DMS 273 (cell line): Measurements from ENCODE around the gene RNASE2.
"Not testable (repeated sequence)": the region's sequence is repeated elsewhere in the genome, so short reads cannot be mapped to it uniquely, and the experiment has no call there.

Source experiments
- DNase-seq: peaks from one replicate; lab custom pipeline; 2025; ENCODE audit not compliant: unreplicated experiment; lab: John Stamatoyannopoulos, UW

The RNASE2 gene

GRCh38 chr14:20982646-20983369 is 27.5 kb downstream of the RNASE2 start:
- DNase-seq, result no peak

- not testable (repeated sequence) for DNase-seq
These were observed 30.4 kb downstream of the RNASE2 start for GRCh38 chr14:20985650-20986049.

- DNase-seq, result no peak
These were observed 31.5 kb downstream of the RNASE2 start for GRCh38 chr14:20986811-20987210.

GRCh38 chr14:20988717-20989470 is 33.6 kb downstream of the RNASE2 start:
- no peak for DNase-seq

- no peak for DNase-seq
These were observed 34.1 kb downstream of the RNASE2 start for GRCh38 chr14:20989471-20989786.

- peak; percentile 98 for DNase-seq
These were observed 34.7 kb downstream of the RNASE2 start, which contains the start of gene METTL17 for GRCh38 chr14:20989787-20990600. TSS of gene METTL17 (plus strand) at chr14:20989980. CDS start at chr14:20990003, 23 bp downstream.

- no peak for DNase-seq
These were observed 41.2 kb downstream of the RNASE2 start for GRCh38 chr14:20996521-20996920.

- no peak for DNase-seq
These were observed 41.8 kb downstream of the RNASE2 start for GRCh38 chr14:20997115-20997514.

- DNase-seq, result no peak
These were observed 42.3 kb downstream of the RNASE2 start for GRCh38 chr14:20997564-20997963.

GRCh38 chr14:20998139-20998538 is 42.9 kb downstream of the RNASE2 start:
- no peak for DNase-seq

- peak; percentile 45 for DNase-seq
These were observed 43.5 kb downstream of the RNASE2 start, which contains the start of gene SLC39A2 for GRCh38 chr14:20998674-20999366. TSS of gene SLC39A2 (plus strand) at chr14:20999293. CDS start at chr14:20999447, 154 bp downstream.

GRCh38 chr14:20999591-20999990 is 44.3 kb downstream of the RNASE2 start:
- no peak for DNase-seq

GRCh38 chr14:21001218-21001617 is 45.9 kb downstream of the RNASE2 start:
- no peak for DNase-seq

GRCh38 chr14:21003788-21004346 is 48.6 kb downstream of the RNASE2 start:
- no peak for DNase-seq
